Measurements from ENCODE around the gene ENPP3.
"Not testable (repeated sequence)": the region's sequence is repeated elsewhere in the genome, so short reads cannot be mapped to it uniquely, and the experiment has no call there.

Gene ENPP3

GRCh38 chr6:131696956-131697355, 59.9 kb downstream of the ENPP3 start:
- TF ChIP-seq CTCF (IDR thresholded peaks at IDR 0.05; ENCODE audit: low read depth, low read length, poor library complexity, severe bottlenecking), result no peak
- no peak for TF ChIP-seq EZH2phosphoT487 (IDR thresholded peaks at IDR 0.05; ENCODE audit: borderline replicate concordance, low read length)

GRCh38 chr6:131700851-131701250, 63.7 kb downstream of the ENPP3 start:
- peaks cover 21% of the 10 kb centered on the region for H3K36me3 ChIP-seq (ENCODE audit: control insufficient read depth, low read length)
- H3K4me3 ChIP-seq (ENCODE audit: low read length); H3K27me3 ChIP-seq (ENCODE audit: control insufficient read depth, low read length); H3F3A ChIP-seq (ENCODE audit: control insufficient read depth, insufficient read depth); H3K4me1 ChIP-seq (ENCODE audit: control insufficient read depth, low read length); H3K9me2 ChIP-seq (replicated peaks; ENCODE audit: control insufficient read depth, low read length); H3K27ac ChIP-seq (ENCODE audit: low read depth, low read length); H4K20me1 ChIP-seq (ENCODE audit: control insufficient read depth, insufficient read depth, low read depth, low read length); H3K9me3 ChIP-seq (ENCODE audit: control insufficient read depth, insufficient read depth, low read length); H3K4me2 ChIP-seq (ENCODE audit: low read length): not testable (repeated sequence)
- H3K79me2 ChIP-seq (ENCODE audit: control insufficient read depth, low read length), result peaks cover 19% of the 10 kb centered on the region

More at GRCh38 chr6:131696956-131697355, 59.9 kb downstream of the ENPP3 start:
- peaks cover 48% of the 10 kb centered on the region for H3K79me2 ChIP-seq (ENCODE audit: control insufficient read depth, low read length)
- H3K4me3 ChIP-seq (ENCODE audit: low read length), result no peak overlapping the region
- no peak overlapping the region for H3K27ac ChIP-seq (ENCODE audit: low read depth, low read length)
- no peaks in the 10 kb centered on the region for H3K9me2 ChIP-seq (replicated peaks; ENCODE audit: control insufficient read depth, low read length)
- no peaks in the 10 kb centered on the region for H4K20me1 ChIP-seq (ENCODE audit: control insufficient read depth, insufficient read depth, low read depth, low read length)
- peaks cover 18% of the 10 kb centered on the region for H3K4me1 ChIP-seq (ENCODE audit: control insufficient read depth, low read length)
- H3K27me3 ChIP-seq (ENCODE audit: control insufficient read depth, low read length), result no peaks in the 10 kb centered on the region
- H3K4me2 ChIP-seq (ENCODE audit: low read length), result no peak overlapping the region
- peaks cover 6% of the 10 kb centered on the region for H3F3A ChIP-seq (ENCODE audit: control insufficient read depth, insufficient read depth)
- H3K36me3 ChIP-seq (ENCODE audit: control insufficient read depth, low read length), result peaks cover 48% of the 10 kb centered on the region
- H3K9me3 ChIP-seq (ENCODE audit: control insufficient read depth, insufficient read depth, low read length), result no peaks in the 10 kb centered on the region

GRCh38 chr6:131703905-131704304, 66.8 kb downstream of the ENPP3 start:
- not testable (repeated sequence) for H3K36me3 ChIP-seq (ENCODE audit: control insufficient read depth, low read length); H3K4me2 ChIP-seq (ENCODE audit: low read length); H3F3A ChIP-seq (ENCODE audit: control insufficient read depth, insufficient read depth); H3K27me3 ChIP-seq (ENCODE audit: control insufficient read depth, low read length); H4K20me1 ChIP-seq (ENCODE audit: control insufficient read depth, insufficient read depth, low read depth, low read length); H3K79me2 ChIP-seq (ENCODE audit: control insufficient read depth, low read length); H3K9me3 ChIP-seq (ENCODE audit: control insufficient read depth, insufficient read depth, low read length); H3K4me3 ChIP-seq (ENCODE audit: low read length); H3K9me2 ChIP-seq (replicated peaks; ENCODE audit: control insufficient read depth, low read length); H3K27ac ChIP-seq (ENCODE audit: low read depth, low read length); H3K4me1 ChIP-seq (ENCODE audit: control insufficient read depth, low read length)

- not testable (repeated sequence) for H3K9me2 ChIP-seq (replicated peaks; ENCODE audit: control insufficient read depth, low read length); H3K4me1 ChIP-seq (ENCODE audit: control insufficient read depth, low read length); H3K27me3 ChIP-seq (ENCODE audit: control insufficient read depth, low read length); H3K9me3 ChIP-seq (ENCODE audit: control insufficient read depth, insufficient read depth, low read length); H3K36me3 ChIP-seq (ENCODE audit: control insufficient read depth, low read length); H4K20me1 ChIP-seq (ENCODE audit: control insufficient read depth, insufficient read depth, low read depth, low read length); H3K79me2 ChIP-seq (ENCODE audit: control insufficient read depth, low read length); H3K27ac ChIP-seq (ENCODE audit: low read depth, low read length); H3K4me2 ChIP-seq (ENCODE audit: low read length); H3F3A ChIP-seq (ENCODE audit: control insufficient read depth, insufficient read depth); H3K4me3 ChIP-seq (ENCODE audit: low read length)
These were observed 73.8 kb downstream of the ENPP3 start, which contains the start of gene CTAGE9 for GRCh38 chr6:131710917-131711316. CTAGE9 (minus strand) TSS chr6:131711017; CDS start chr6:131711017, 0 bp downstream.

GRCh38 chr6:131715567-131715966, 78.5 kb downstream of the ENPP3 start:
- H3K4me2 ChIP-seq (ENCODE audit: low read length); H3K27ac ChIP-seq (ENCODE audit: low read depth, low read length); H3K79me2 ChIP-seq (ENCODE audit: control insufficient read depth, low read length); H4K20me1 ChIP-seq (ENCODE audit: control insufficient read depth, insufficient read depth, low read depth, low read length); H3K27me3 ChIP-seq (ENCODE audit: control insufficient read depth, low read length); H3K4me1 ChIP-seq (ENCODE audit: control insufficient read depth, low read length); H3F3A ChIP-seq (ENCODE audit: control insufficient read depth, insufficient read depth); H3K4me3 ChIP-seq (ENCODE audit: low read length); H3K9me3 ChIP-seq (ENCODE audit: control insufficient read depth, insufficient read depth, low read length); H3K9me2 ChIP-seq (replicated peaks; ENCODE audit: control insufficient read depth, low read length): not testable (repeated sequence)
- H3K36me3 ChIP-seq (ENCODE audit: control insufficient read depth, low read length), result peaks cover 25% of the 10 kb centered on the region
